Medulla oblongata (tissue), 1 donor: ENCODE results near the gene USP31.

Experiments
- DNase-seq: peaks from one replicate; pipeline ENCODE4 v3.0.0-alpha.2; 2015; ENCODE audit errors: extremely low spot score

Gene USP31

DNA sequence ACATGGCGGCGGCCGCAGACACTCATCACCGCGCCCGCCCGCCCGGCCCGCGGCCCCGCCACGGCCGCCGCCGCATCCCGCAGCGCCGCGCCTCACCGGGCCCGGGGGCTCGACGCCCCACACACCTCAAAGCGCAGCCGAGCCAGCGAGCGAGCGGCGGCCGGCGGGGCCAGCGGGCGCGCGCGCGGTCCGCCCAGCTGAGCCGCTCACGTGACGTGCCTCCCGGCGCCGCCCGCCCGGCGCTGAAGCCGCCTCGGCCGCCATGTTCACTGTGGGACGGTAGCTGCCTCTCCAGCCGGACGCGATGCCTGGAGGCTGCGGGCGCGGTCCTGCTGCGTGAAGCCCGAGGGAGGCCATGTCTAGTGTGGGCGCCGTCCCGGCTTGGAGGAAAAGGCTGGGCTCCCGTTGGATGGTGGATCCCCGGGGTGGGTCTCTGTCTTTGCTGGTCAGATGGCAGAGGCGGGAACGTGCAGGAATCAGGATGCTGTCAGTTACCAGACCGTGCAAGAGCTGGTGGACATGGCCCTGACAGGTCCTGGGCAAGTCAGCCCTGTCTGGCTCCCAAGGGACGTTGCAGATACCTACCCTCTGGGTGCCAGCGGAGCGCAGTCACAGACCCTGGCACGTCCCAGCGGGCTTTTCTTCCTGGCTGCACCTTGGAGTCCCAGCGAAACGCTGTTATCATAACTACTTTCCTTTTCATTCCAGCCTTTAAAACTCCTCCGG lies at the start of gene USP31:
Gene USP31, minus strand, starts transcription at position 186 of the 726 bp plus-strand sequence. Its CDS starts 182 bp downstream, at position 4.
- peak; percentile 97 for DNase-seq

DNA sequence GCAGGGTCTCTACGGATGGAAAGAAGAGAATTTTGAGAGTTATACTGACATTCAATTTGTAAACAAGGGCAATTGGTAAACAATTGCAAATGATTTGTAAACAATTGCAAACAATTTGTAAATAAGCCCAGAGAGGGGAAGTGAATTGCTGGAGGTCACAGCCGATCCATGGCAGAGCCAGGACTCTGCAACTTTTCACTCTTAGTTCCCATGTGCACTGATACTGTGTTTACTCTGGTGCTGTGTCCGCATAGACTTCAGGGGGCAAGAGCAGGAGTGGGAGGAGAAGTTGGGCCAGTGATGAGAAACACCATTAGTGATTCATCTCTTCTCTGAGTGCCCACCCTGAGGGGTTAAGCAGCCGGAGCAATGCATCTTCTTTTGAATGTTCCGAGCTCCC lies 47.3 kb upstream of the USP31 start:
- no peak for DNase-seq

DNA sequence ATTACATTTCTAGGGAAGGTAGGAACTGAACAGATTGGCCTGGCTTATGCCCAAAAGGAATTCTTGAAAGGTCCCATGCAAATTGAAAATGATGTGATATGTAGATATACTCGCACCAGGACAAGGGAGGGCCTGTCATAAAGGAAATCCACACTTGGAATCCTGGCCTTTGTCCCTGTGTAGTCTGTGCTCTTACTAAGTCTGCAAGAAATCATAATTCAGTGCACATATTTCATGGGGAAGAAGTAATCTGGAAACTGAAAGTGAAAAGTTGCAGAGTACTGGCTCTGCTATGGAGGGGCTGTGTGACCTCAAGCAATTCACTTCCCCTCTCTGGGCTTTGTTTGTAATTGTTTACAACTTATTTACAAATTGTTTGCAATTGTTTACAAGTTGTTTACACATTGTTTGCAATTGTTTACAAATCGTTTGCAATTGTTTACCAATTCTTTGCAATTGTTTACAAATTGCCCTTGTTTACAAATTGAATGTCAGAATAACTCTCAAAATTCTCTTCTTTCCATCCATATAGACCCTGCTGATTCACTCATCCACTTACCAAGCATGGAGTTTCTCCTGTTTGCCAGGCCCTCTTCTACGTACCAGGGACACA lies 46.2 kb upstream of the USP31 start:
- no peak for DNase-seq

- DNase-seq: no peak
These were observed 45.4 kb upstream of the USP31 start for GRCh38 chr16:23194497-23195221.

- no peak for DNase-seq
These were observed 39.7 kb upstream of the USP31 start for GRCh38 chr16:23188911-23189310.

- no peak for DNase-seq
These were observed 38.1 kb upstream of the USP31 start for GRCh38 chr16:23187341-23187740.

DNA sequence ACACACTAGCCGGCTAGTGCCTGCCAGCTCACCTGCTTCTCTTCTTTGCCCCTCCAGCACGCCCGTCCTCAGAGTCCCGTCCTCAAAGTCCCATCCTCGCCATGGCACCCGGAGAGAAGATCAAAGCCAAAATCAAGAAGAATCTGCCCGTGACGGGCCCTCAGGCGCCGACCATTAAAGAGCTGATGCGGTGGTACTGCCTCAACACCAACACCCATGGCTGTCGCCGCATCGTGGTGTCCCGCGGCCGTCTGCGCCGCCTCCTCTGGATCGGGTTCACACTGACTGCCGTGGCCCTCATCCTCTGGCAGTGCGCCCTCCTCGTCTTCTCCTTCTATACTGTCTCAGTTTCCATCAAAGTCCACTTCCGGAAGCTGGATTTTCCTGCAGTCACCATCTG lies 36.9 kb upstream of the USP31 start:
- DNase-seq: no peak

DNA sequence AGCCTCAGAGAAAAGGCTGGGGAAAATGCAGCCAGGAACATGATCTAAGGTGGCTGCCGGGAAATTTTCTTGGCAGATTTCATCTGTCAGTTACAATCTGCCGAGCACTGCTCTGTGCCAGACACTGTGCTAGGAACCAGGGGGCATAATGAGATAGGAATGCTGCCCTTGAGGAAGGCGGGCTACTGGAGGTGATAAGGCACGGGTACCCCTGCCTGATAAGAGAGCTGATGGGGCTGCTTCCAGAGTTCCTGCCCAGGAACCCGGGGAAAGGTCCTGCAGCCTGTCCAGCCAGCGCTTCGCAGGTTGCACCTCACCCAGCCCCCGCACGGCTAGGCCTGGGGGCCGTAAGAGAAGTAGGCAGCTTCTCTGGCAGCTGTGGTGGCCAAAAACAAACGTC lies 36.4 kb upstream of the USP31 start:
- no peak for DNase-seq

GRCh38 chr16:23183543-23183862 lies 34.3 kb upstream of the USP31 start:
- DNase-seq: no peak

DNA sequence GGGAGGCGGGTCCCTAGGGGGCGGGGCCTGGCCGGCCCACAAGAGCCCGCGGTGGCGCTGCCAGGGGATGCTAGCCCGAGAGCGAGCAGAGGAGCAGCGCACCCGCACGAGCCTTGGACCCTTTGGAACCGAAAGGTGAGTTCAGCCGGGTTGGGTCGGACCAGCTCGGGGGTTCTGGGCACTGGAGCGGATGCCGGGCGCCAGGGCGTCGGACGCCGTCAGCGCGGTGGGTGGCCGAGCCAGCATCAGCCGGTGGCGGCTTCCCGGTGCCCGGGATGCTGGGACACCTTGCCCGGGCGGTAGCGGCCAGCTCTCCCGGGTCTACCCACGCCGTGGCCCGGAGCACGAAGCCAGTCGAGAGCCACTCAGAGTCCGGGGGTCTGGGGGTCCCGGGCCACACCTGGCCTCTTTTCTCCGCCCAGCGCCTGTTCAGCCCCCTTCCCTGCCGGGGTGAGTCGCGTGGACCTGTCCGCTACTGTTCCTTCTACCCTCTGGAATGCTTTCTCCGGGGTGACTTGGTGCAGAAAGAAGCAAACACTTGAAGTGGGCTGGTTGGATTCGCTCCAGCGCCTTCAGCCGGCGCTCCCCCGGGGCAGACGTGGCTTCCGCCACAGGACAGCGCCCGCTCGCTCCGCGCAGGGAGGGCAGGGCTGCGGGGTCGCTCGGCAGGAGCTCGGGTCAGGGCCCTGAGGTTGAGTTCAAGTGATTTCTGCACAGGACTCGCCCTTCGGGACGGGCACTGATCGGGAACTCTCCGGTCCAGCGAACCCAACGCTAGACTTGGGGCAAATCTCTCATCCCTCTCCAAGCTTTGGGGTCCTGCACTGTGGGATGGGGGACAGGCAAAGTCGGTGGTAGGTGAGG lies 33.7 kb upstream of the USP31 start, which contains the start of gene SCNN1G:
Gene SCNN1G, plus strand, starts transcription at position 67 of the 864 bp plus-strand sequence. CDS start 3,527 bp downstream, outside the sequence.
- no peak for DNase-seq

DNA sequence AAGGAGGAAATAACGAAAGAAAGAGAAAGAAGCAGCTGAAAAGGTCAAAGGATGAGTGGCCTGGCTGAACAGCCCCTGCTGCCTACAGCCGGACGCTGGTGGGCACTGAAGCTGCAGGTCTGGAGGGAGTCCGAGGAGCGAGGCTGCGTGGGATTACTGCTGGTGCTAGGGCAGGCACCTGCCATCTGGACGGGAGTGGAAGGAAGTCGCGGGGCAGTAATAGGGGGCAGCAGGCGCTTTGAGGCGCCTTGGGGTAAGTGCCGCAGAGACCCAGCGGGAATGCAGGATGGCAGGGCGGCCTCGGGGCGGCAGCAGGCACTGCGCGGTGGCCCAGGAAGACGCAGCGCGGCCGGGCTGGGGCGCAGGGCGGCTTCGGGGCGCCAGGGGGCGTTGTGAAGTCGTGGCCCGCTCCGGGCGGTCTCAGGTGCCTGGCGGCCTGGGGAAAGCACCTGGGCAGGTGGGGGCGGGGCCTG lies 33.0 kb upstream of the USP31 start:
- DNase-seq: peak; percentile 68

DNA sequence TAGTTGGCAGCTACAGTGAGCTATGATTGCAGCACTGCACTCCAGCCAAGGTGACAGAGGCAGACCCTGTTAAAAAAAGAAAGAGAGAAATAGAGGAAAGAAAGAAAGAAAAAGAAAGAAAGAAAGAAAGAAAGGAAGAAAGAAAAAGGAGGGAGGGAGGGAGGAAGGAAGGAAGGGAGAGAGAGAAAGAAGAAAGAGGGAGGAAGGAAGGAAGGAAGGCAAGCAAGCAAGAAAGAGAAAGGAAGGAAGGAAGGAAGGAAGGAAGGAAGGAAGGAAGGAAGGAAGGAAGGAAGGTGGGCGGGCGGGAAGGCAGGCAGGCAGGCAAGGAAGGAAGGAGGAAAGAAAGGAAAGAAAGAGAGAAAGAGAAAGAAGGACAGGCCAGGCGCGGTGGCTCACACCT lies 32.3 kb upstream of the USP31 start:
- no peak for DNase-seq

DNA sequence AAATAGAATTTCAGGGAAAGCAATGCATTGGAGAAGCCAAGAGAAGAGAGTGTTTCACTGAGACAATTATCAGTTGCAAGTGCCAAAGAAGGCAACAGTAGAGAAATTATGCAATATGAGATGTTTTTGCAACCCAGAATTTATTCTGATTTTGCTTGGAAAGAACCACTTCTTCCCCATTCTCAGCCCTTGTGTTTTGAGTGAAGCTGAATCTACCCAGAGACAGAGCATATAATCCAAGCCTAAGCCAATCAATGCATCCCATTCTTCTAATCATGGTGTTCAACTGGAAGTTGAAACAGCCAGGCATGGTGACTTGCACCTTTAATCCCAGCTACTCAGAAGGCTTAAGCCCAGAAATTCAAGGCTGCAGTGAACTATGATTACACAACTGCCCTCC lies 26.4 kb upstream of the USP31 start:
- no peak for DNase-seq

DNA sequence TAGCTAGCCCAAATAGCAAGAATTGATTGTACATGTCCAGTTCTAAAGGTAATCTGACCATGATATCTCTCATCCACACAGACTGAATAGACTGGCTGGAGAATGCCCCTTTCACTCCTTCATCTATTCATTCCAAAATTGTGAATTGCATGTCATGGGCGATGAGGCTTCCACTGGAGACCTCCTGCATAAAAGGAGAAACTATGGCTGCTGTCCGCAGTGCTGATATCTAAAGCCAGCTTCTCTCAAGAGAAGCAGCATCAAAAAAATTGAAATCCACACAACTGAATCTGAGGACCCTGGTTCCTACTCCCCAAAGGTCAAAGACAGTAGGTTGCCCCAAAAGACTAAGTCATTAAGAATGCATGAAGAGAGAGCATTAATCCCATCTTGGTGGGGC lies 25.4 kb upstream of the USP31 start:
- DNase-seq: no peak

DNA sequence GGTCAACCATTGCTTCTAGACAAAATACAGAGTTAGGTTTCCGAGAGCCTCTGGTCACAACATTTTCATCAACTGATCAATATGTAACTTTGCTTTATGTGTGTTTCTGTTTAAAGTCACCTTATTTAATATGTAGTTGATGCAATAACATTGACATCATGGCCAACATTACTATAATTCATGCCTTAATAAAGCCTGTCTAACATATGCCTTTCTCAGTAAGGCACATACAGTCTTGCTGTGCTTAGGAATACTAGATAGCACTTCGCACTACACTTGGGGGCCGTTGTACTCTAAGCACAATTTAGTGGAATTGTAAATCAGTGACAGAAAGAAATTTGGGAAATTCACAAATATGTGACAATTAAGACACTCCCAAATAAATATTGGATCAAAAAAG lies 23.7 kb upstream of the USP31 start:
- no peak for DNase-seq

- DNase-seq: no peak
These were observed 23.3 kb upstream of the USP31 start for GRCh38 chr16:23172583-23172982.

- DNase-seq: no peak
These were observed 15.5 kb upstream of the USP31 start for GRCh38 chr16:23164736-23165135.

DNA sequence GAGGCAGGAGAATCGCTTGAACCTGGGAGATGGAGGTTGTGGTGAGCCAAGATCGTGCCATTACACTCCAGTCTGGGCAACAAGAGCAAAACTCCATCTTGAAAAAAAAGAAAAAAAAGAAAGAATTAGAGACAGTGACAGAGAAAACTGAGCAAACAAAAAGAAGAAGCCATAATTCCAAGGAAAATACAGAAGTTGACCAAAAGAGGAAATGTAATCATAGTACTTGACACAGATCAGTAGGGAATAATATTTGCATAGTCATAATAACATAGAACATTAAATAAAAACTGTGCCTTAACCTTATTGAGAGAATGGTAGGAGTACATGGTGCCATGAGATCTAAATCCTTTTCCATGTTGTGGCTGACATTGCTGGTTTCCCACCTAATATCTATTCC lies 14.7 kb upstream of the USP31 start:
- DNase-seq: no peak

GRCh38 chr16:23160574-23160973 lies 11.3 kb upstream of the USP31 start:
- no peak for DNase-seq

GRCh38 chr16:23160082-23160481 lies 10.8 kb upstream of the USP31 start:
- no peak for DNase-seq

DNA sequence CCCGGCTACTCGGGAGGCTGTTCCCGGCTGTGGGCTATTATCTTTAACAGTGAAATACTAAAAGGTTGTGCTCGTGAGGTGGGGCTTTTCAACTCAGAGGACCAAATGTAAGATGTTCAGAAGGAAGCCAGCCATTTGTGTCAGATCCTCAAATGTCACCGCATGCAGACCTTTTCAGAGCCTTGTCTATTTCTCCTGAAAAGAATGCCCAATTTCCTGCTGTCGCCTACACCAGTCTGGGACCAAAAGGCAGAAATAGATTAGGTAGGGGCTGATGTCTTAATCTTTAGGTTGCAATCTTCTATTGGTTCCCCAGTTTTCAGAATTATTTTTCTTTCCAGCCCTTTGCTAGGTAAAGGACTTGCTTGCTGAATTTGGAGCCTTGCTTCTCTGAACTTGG lies 8.9 kb upstream of the USP31 start:
- no peak for DNase-seq

GRCh38 chr16:23156946-23157460 lies 7.8 kb upstream of the USP31 start:
- DNase-seq: no peak
